HG02623 (cell line): ENCODE measurements around the gene PPP6R3.

Experiments used
- ATAC-seq: cut with Tn5 transposase; IDR thresholded peaks from one replicate; pipeline ENCODE4 v1.9.1; 2021; ENCODE audit warnings: moderate library complexity; ENCODE audit not compliant: unreplicated experiment

PPP6R3 gene

GRCh38 chr11:68481579-68482240 is 21.2 kb downstream of the PPP6R3 start:
- no peak for ATAC-seq

- ATAC-seq, result no peak
These were observed 28.1 kb downstream of the PPP6R3 start for GRCh38 chr11:68488623-68489022.

GRCh38 chr11:68495220-68495729 is 34.7 kb downstream of the PPP6R3 start:
- ATAC-seq, result no peak

- ATAC-seq, result no peak
These were observed 35.3 kb downstream of the PPP6R3 start for GRCh38 chr11:68495872-68496271.

- ATAC-seq, result no peak
These were observed 37.2 kb downstream of the PPP6R3 start for GRCh38 chr11:68497761-68498160.

GRCh38 chr11:68498321-68498720 is 37.8 kb downstream of the PPP6R3 start:
- no peak for ATAC-seq

GRCh38 chr11:68498903-68499883 is 38.6 kb downstream of the PPP6R3 start:
- no peak for ATAC-seq

GRCh38 chr11:68500206-68500605 is 39.7 kb downstream of the PPP6R3 start:
- ATAC-seq, result no peak

- no peak for ATAC-seq
These were observed 41.3 kb downstream of the PPP6R3 start for GRCh38 chr11:68501813-68502212.

GRCh38 chr11:68503251-68503687 is 42.7 kb downstream of the PPP6R3 start:
- no peak for ATAC-seq

GRCh38 chr11:68503792-68504191 is 43.2 kb downstream of the PPP6R3 start:
- no peak for ATAC-seq

GRCh38 chr11:68504432-68505066 is 44.0 kb downstream of the PPP6R3 start:
- ATAC-seq, result no peak

GRCh38 chr11:68505596-68505995 is 45.0 kb downstream of the PPP6R3 start:
- no peak for ATAC-seq

GRCh38 chr11:68506908-68507307 is 46.4 kb downstream of the PPP6R3 start:
- ATAC-seq, result no peak

- no peak for ATAC-seq
These were observed 47.9 kb downstream of the PPP6R3 start for GRCh38 chr11:68508425-68508824.

GRCh38 chr11:68509066-68509465 is 48.5 kb downstream of the PPP6R3 start:
- ATAC-seq, result no peak

- ATAC-seq, result no peak
These were observed 53.5 kb downstream of the PPP6R3 start for GRCh38 chr11:68513930-68514487.

GRCh38 chr11:68517121-68517741 is 56.7 kb downstream of the PPP6R3 start:
- no peak for ATAC-seq

- ATAC-seq, result no peak
These were observed 57.6 kb downstream of the PPP6R3 start for GRCh38 chr11:68518191-68518590.

- no peak for ATAC-seq
These were observed 61.6 kb downstream of the PPP6R3 start for GRCh38 chr11:68521969-68522652.
